Measurements from ENCODE around the gene WSB1. TPM values are rescaled to one million over a fixed set of nuclear protein-coding genes. Genes with fewer than 3 reads are reported as not detected.

The WSB1 gene
- total RNA-seq, 4 donors from 2014 or later: 89.2 to 218 (median 168) TPM

GRCh38 chr17:27353033-27353460 is 59.1 kb downstream of the WSB1 start:
- Histone ChIP-seq H3K27me3 (no peaks in the 10 kb centered on the region), H3K4me3 (replicated peaks in 1 of 3) (peak overlapping the region; percentile 48 to 63 (median 51)), H3K9me3 (no peaks in the 10 kb centered on the region), H3K27ac (peak overlapping the region; percentile 86 to 93 (median 91)), H3K36me3 (no peaks in the 10 kb centered on the region), H3K4me1 (peaks cover 11 to 12% of the 10 kb centered on the region in 2 donors)
- intact Hi-C loops (cut with DNase I): loop anchor here (2.0 kb wide), 1 partner anchor 248 kb away; no protein-coding TSS in a partner anchor
- WGBS, 2 donors: 58 to 62% methylated on average over 11 of the region's 11 CpGs
- DNase-seq: no peak
- TF ChIP-seq, protein P1, sequence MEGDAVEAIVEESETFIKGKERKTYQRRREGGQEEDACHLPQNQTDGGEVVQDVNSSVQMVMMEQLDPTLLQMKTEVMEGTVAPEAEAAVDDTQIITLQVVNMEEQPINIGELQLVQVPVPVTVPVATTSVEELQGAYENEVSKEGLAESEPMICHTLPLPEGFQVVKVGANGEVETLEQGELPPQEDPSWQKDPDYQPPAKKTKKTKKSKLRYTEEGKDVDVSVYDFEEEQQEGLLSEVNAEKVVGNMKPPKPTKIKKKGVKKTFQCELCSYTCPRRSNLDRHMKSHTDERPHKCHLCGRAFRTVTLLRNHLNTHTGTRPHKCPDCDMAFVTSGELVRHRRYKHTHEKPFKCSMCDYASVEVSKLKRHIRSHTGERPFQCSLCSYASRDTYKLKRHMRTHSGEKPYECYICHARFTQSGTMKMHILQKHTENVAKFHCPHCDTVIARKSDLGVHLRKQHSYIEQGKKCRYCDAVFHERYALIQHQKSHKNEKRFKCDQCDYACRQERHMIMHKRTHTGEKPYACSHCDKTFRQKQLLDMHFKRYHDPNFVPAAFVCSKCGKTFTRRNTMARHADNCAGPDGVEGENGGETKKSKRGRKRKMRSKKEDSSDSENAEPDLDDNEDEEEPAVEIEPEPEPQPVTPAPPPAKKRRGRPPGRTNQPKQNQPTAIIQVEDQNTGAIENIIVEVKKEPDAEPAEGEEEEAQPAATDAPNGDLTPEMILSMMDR (IDR thresholded peaks at IDR 0.05): no peak
- no peak for TF ChIP-seq POLR2A (IDR thresholded peaks at IDR 0.05)

GRCh38 chr17:27353461-27354050 is 59.6 kb downstream of the WSB1 start:
- Histone ChIP-seq H3K27ac (peak overlapping the region; percentile 86 to 93 (median 91)), H3K4me3 (replicated peaks in 1 of 3) (peak overlapping the region; percentile 48 to 63 (median 51)), H3K9me3 (no peaks in the 10 kb centered on the region), H3K4me1 (peaks cover 11 to 12% of the 10 kb centered on the region in 2 donors), H3K36me3 (no peaks in the 10 kb centered on the region), H3K27me3 (no peaks in the 10 kb centered on the region)
- peak; percentile 88 to 92 for DNase-seq
- intact Hi-C loops (cut with DNase I): loop anchor here (2.0 kb wide), 1 partner anchor 247 kb away; no protein-coding TSS in a partner anchor
- TF ChIP-seq POLR2A (IDR thresholded peaks at IDR 0.05): peak; percentile 50 to 91
- TF ChIP-seq, protein P1 (IDR thresholded peaks at IDR 0.05): peak; percentile 17 to 99 (median 98)
- 1 to 4% methylated on average over 20 to 37 of the region's 57 CpGs for WGBS, 2 donors

- Histone ChIP-seq H3K4me3 (replicated peaks in 1 of 3) (peak overlapping the region in 1 of 3 donors; percentile 51), H3K27ac (peak overlapping the region in 2 of 3 donors; percentile 63 to 91), H3K27me3 (no peaks in the 10 kb centered on the region), H3K36me3 (no peaks in the 10 kb centered on the region), H3K4me1 (peaks cover 11 to 12% of the 10 kb centered on the region in 2 donors), H3K9me3 (no peaks in the 10 kb centered on the region)
- 8 to 29% methylated on average over 11 to 17 of the region's 19 CpGs for WGBS, 2 donors
- intact Hi-C loops (cut with DNase I): no loop called here
- TF ChIP-seq, protein P1 (IDR thresholded peaks at IDR 0.05): no peak
- TF ChIP-seq POLR2A (IDR thresholded peaks at IDR 0.05): no peak
- DNase-seq: no peak
These were observed 60.2 kb downstream of the WSB1 start for GRCh38 chr17:27354051-27354490.

DNA sequence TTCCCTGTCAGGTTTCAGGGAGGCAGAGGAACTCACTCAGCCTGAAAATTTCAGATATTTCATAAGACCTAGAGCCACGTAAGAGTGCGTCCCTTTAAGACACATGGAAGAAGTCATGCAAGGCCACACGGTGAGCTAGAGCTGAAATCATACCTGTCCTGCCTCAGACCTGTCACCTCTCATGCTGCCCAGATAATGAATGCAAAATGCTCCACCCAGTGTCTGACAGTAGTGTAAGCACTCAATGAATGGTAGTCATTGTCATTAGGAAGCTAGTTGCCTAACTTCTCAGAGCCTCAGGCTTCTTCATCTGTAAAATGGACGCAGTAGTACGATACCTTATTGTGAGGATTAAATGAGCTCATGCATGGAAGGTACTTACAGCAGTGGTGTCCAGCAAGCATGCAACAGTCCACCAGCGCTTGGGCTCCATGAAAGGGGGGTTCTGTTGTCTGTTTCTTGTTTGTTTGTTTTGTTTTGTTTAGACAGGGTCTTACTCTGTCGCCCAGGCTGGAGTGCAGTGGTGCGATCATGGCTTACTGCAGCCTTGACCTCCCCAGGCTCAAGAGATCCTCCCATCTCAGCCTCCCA is 60.7 kb downstream of the WSB1 start:
- no peak overlapping the region for H3K4me3 ChIP-seq (replicated peaks in 1 of 3)
- peaks cover 11 to 12% of the 10 kb centered on the region in 2 donors for H3K4me1 ChIP-seq
- 73 to 80% methylated on average over 8 of the region's 8 CpGs for WGBS, 2 donors
- intact Hi-C loops (cut with DNase I): loop anchor here (5.0 kb wide), 1 partner anchor 93 kb away; no protein-coding TSS in a partner anchor
- no peaks in the 10 kb centered on the region for H3K36me3 ChIP-seq
- H3K27ac ChIP-seq: peak overlapping the region in 1 of 3 donors; percentile 63
- no peaks in the 10 kb centered on the region for H3K27me3 ChIP-seq
- DNase-seq: peak in 1 of 2 donors; percentile 19
- TF ChIP-seq, protein P1 (IDR thresholded peaks at IDR 0.05): no peak
- no peak for TF ChIP-seq POLR2A (IDR thresholded peaks at IDR 0.05)
- no peaks in the 10 kb centered on the region for H3K9me3 ChIP-seq

DNA sequence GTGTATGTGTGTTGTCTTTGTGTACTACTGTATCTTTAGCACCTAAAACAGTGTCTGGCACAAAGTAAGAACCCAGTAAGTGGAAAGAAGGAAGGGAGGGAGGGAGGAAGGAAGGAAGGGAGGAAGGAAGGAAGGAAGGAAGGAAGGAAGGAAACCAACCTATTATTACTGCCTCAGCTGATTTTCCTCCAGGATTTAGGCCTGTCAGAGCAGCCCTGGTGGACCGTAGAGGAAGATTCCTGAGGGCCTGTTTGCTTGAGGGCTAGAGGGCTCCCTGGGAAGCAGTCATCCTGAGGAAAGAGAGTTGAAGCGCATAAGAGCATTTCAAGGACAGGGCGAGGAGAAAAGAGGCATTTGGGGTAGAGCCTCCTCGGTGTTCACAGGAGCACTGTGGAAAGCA is 61.5 kb downstream of the WSB1 start:
- Histone ChIP-seq H3K4me3 (replicated peaks in 1 of 3) (no peak overlapping the region), H3K9me3 (no peaks in the 10 kb centered on the region)
- intact Hi-C loops (cut with DNase I): loop anchor here (5.0 kb wide), 1 partner anchor 92 kb away; no protein-coding TSS in a partner anchor

More for the DNA sequence above, 61.5 kb downstream of the WSB1 start:
- peaks cover 11 to 12% of the 10 kb centered on the region in 2 donors for H3K4me1 ChIP-seq
- WGBS, 2 donors: 63 to 79% methylated on average over 4 of the region's 4 CpGs
- H3K27ac ChIP-seq: no peak overlapping the region
- H3K27me3 ChIP-seq: no peaks in the 10 kb centered on the region
- no peaks in the 10 kb centered on the region for H3K36me3 ChIP-seq
- no peak for TF ChIP-seq POLR2A (IDR thresholded peaks at IDR 0.05)
- TF ChIP-seq, protein P1 (IDR thresholded peaks at IDR 0.05): no peak
- DNase-seq: no peak
